Activated CD8-positive, alpha-beta memory T cell treated with anti-CD3 and anti-CD28 coated beads for 36 hours (primary cell): ENCODE data around the gene GPC1. TPM values are rescaled to one million over a fixed set of nuclear protein-coding genes. Genes with fewer than 3 reads are reported as not detected.

Source experiments
- CTCF ChIA-PET: fragments of 350-600 bp; sonication (Branson Sonifier 250); formaldehyde crosslinking; loops from one replicate; lab custom pipeline; 2021; ENCODE audit warnings: antibody characterized with exemption; lab: Charles Lee
- POLR2A ChIA-PET: fragments of 350-600 bp; sonication (Branson Sonifier 250); formaldehyde crosslinking; loops from one replicate; lab custom pipeline; 2021; ENCODE audit warnings: antibody characterized with exemption; lab: Charles Lee
- total RNA-seq, 2 experiments: library from RNA; stranded (reverse); gene quantifications; one replicate each; pipeline ENCODE4 v1.2.3, GENCODE V29; 2021

Gene GPC1
- total RNA-seq, 2 experiments from 2014 or later: 1.7 TPM

DNA sequence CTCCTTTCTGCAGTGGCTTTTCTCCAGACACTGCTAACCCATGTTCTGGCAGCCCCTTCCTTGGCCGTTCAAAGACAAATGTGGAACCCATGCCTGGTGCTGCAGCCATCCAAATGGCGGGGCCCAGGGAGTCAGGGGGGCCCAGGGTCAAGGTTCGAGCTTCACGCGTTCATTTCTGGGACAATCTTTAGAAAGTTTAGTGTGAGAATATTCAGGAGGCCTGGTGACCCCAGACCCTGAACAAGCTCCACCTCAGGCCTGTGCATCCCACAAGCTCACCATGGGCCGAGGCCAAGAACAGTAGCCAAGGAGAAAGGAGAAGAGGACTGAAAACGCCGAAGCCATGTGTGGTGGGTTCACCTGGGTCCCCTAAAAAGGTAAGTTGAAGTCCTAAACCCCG lies 67.9 kb downstream of the GPC1 start:
- CTCF ChIA-PET: interaction anchor here (2.1 kb wide), 1 partner anchor 10 kb away, joined by 5 read pairs; no protein-coding TSS in a partner anchor

DNA sequence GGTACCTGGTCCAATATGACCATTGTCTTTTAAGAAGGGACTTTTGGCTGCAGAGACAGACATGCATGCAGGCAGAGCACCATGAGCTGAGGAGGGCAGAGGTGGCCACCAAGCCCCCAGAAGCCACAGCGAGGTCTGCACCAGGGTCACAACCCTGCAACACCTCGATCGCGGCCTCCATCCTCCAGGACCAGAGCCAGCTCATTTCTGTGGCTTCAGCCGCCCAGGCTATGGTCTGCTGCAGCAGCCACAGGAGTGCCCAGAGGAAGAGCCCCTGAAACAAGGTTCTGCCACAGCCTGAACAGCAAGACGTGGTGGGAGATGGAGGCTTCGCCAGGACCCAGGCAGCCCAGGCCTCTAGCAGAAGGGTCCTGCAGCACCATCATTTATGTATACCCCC lies 68.4 kb downstream of the GPC1 start:
- POLR2A ChIA-PET: no interaction called here
- CTCF ChIA-PET: interaction anchor here (2.1 kb wide), 1 partner anchor 10 kb away, joined by 5 read pairs; no protein-coding TSS in a partner anchor

More for the DNA sequence above, 67.9 kb downstream of the GPC1 start:
- POLR2A ChIA-PET: no interaction called here

DNA sequence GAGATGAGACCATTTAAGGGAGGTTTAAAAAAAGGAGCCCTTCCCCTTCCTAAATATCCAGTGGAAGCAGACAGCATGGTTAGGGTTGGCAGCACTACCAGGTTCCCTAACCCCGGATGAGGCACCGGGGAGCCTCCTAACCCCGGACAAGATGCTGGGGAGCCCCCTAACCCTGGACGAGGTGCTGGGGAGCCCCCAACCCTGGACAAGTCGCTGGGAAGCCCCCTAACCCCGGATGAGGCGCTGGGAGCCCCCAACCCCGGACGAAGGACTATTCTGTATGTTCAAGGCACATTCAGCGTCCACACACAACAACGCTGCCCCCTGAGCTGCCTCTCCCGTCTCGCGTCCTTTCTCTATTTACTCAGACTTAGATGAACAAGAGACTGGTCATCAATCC lies 70.4 kb downstream of the GPC1 start:
- ChIA-PET CTCF (no interaction called here), POLR2A (no interaction called here)

DNA sequence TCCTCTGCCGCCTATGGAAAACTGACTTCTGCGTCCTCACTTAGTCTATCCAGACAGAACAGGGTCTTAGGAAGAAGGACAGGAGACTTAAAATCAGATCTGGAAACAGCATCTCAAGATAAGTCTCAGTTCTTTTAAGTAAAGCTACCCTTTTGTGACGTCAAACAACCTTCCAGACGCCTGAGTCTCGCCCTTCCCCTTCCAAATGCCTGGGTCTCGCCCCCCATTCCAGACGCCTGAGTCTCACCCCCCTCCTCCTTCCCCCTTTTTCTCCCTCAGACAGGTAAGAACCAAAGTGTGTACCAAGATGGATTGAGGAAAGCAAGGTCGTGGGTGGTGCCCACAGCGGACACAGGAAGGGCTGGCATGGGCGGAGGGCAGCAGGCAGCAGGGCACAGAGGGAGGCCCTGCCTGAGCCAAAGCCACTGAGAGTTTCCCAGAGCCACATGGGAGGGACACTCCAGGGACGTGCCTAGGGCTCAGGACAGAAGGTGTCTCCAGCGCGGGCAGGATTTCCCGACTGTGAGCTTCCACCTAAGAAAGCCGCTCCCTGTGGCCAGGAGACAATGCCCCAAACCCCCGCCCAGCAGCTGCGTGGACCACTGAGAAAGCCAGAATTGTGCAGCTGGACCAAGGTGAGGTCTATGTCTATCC lies 71.1 kb downstream of the GPC1 start:
- POLR2A ChIA-PET: no interaction called here
- CTCF ChIA-PET: interaction anchor here (0.7 kb wide), 1 partner anchor 1364 kb away, joined by 3 read pairs; no protein-coding TSS in a partner anchor

DNA sequence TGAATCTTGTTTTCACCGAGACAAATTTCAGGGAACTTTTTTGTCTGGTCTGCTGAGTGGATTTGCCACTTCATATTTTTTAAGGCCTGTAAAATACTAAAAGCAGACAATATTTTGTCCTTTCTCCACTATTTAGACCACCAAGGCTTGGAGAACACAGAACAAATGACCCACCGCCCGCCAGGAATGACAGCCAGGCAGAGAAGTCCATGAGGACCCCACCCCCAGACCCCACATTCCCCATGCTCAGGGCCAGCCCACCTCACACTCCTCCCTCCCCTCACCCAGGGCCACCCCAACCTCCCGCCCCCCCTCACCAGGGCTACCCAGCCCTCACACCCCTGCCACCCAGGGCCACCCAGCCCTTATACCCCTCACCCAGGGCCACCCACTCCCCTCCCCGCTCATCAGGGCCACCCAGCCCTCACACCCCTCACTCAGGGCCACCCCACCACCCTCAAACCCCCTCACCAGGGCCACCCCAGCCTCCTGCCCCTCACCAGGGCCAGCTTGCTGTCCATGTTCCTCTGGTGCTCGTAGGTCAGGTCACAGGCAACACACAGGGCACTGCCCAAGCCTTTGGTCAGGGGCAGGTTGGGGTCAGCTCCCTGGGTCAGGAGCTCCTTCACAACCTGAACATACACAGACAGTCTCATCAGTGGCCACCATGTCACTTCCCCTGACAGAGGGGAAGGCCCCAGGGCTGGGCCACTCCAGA lies 71.8 kb downstream of the GPC1 start:
- POLR2A ChIA-PET: no interaction called here
- CTCF ChIA-PET: interaction anchor here (0.7 kb wide), 1 partner anchor 1363 kb away, joined by 3 read pairs; no protein-coding TSS in a partner anchor

DNA sequence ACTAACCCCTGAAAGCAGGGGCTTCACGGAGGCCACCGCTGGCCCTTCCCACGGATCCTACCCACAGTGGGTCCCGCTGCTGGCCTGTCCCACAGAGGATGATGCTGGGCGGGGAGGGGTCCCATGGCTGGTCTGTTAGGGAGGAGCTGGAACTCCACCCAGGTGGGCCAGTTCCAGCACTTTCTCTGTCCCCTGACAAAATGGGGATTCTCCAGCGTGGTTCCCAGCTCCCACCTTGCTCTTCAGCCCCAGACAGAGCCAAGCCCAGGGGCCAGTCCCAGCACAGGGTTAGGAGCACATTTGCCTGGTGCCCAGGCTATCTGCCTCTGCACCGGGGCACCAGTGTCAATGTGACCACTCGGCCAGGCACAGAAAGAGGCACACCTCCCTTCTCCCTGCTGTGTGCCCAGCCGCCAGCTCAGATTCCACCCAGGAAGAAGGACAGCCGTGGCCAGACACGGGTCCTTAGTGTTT lies 72.4 kb downstream of the GPC1 start:
- CTCF ChIA-PET: no interaction called here
- POLR2A ChIA-PET: interaction anchor here (0.8 kb wide), 1 partner anchor 276 kb away, joined by 13 read pairs; no protein-coding TSS in a partner anchor

DNA sequence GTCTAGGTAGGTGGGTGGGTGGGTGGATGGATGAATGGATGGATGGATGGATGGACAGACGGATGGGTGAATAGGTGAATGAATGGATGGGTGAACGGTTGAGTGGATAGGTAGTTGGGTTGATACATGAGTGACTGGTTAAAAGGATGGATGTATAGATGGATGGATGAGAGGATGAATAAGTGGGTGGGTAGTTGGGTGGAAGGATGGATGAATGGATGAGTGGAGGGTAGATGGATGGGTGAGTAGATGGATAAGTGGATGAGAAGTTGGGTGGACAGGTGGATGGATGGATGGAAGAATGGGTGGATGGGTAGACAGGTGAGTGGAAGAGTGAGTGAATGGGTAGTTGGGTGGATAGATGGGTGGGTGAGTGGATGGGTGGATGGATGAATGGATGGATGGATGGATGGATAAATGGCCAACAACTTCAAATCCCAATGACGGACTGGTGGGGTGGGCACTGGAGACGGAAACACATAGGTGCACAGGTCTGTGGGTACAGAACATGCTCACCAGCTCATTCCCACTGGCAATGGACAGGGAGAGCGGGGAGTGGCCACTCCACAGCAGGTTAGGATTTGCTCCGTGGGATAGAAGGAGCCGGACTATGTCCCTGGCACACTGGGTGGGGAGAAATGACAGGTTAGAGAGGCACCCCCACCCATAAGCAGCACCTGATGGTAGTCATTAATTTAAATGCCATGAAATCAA lies 73.5 kb downstream of the GPC1 start:
- POLR2A ChIA-PET: interaction anchor here (0.8 kb wide), 1 partner anchor 275 kb away, joined by 13 read pairs; no protein-coding TSS in a partner anchor
- CTCF ChIA-PET: no interaction called here

DNA sequence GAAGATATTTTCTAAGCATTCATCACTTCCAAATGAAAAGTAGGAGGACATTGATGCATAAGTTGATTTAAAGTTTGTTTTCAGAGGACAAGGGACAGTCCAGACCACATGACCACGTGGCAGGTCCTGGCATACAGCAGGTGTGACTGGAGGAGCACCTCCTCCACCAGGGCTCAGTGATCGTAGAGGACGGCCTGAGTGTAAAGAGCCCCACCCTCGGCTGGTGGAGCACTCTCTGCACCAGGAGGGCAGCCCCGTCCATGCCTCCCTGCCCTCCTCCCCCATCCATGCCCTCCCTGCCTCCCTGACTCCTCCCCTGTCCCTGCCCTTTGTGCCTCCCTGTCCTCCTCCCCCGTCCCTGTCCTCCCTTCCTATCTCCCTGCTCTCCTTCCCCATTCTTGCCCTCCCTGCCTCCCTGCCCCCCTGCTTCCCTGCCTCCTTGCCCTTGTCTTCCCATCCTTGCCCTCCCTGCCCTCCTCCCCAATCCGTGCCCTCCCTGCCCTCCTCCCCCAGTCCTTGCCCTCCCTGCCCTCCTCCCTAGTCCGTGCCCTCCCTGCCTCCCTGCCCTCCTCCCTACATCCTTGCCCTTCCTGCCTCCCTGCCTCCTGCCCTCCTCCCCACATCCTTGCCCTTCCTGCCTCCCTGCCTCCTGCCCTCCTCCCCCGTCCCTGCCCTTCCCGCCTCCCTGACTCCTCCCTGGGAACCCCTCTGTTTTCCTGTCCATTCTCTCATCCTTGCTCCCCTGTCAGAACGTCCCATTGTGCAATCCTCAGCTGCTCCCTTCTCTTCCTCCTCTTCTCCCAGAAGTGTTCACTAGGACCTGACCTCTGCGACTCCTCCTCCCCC lies 74.4 kb downstream of the GPC1 start:
- ChIA-PET POLR2A (no interaction called here), CTCF (no interaction called here)

DNA sequence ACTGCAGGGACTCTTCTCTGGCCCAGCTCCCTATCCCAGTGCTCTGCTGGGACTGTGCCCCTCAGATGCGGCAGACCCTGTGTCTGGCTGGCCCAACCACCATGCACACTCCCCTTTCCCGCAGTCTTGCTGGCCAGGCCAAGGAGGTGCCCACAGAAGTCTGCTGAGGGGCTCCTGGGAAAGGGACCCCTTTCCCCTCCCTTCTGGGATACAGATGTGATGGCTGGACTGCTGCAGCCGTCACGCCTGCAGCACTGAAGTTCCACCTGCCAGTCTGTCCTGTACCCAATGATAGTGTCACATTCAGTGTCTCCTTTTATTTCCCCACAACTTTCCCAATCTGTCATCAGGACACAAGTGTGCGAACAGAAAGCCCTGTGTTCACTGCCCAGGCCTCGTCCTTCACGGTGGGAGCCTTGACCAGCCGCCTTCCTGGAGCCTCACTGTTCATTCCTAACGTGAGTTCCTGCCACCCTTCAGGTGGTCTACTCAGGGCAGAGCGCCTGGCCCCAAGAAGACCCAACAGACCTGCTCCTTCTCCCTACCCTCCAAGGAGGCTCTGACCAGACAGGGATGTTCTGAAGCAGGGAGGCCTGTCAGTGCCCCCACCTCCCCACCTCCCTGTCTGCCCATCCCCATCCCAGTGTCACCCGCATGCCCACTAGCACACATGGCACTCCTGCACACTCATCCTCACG lies 75.2 kb downstream of the GPC1 start:
- POLR2A ChIA-PET: no interaction called here
- CTCF ChIA-PET: no interaction called here

DNA sequence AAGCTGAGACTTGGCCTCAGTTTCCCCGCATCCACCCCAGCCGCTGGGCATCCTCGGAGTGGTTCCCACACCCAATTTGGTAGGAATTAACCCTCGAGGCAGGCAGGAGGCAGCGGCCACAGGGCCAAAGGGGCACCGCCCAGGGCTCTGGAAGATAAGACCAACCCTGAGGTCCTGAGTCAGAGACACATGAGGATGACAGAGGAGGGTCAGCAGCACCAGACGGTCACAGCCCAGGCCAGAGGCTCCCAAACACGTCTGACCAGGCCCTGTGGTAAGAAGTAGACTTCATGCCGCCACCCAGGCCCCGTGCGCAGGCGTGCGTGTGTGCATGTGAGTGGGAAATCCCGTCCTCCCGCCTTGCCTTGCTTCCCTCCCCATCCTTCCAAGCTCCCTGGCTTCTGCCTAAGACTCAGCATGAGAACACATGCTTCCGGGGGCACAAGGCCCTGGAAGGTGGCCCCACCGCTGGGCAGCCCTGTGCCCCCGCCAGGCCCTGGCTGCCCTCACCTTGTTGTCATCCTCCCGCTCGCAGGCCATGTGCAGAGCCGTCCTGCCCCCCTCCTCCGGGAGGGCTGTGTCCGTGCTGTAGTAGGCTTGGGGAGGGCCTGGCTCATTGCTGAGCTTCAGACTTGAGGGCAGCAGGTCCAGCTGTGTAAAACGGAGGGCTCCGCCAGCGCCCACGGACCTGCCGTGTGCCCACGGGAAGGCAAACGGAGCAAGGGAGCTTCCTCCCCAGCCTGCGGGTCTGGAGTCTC lies 76.1 kb downstream of the GPC1 start:
- CTCF ChIA-PET: no interaction called here
- POLR2A ChIA-PET: no interaction called here

DNA sequence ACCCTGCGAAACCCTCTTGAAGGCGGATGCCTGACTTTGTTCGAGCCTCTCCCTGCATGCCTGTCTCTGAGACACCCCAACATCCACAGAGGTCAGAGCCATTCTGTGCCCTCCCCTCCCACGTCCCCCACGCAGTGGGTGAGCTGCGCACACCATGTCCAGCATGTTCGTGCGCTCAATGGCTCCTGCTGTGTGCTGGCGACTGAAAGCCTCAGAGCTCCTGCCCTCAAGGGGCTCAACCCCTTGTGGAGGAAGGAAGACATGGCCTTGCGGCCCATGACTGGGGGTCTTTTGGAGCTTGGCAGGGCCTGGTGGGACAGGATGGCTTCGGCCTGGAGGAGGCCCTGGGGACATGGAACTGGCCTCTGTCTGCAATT lies 76.6 kb downstream of the GPC1 start:
- ChIA-PET POLR2A (no interaction called here), CTCF (no interaction called here)

DNA sequence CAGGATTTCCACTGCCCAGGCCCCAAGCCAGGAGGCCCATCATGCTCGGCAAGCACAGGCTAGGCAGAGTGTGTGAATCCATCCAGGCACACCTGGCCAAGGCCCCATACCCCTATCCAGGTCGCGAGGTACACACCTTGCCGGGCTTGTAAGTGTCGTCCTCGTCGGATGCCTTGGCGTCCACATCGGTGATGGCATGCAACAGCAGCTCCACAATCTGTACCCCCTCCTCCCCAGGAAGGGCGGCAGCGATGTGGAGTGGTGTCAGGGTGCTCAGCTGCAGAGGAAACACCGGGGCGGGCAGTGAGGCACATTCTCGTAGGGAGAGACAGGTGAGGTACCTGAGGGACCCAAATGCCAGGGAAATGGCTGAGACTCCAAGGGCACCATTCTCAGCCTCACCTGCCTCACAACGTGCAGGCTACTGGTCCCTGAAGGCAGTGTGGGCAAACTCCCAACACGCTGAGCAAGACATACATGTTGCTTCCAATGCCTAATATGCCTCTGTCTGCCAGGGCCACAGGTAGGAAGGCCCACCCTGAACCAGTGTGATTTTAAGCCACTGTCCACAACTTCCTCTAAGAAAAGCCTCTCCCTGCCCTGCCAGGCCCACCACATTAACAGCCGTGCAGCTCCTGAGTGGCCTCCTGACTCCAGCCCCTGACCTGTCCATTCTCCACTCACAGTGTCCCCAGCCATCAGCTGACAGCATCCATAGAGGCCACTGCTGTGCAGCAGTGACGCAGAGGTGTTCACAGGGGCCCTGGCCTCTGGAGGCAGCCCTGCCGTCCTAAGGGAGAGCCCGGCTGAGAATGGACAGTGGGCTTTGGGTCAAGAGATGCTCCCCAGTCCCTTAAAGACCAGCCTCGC lies 77.4 kb downstream of the GPC1 start:
- POLR2A ChIA-PET: no interaction called here
- CTCF ChIA-PET: interaction anchor here (1.3 to 2.8 kb wide), 5 partner anchors 9 to 56 kb away, joined by 3 to 30 read pairs (median 5); partner anchors contain the start of gene RNPEPL1

DNA sequence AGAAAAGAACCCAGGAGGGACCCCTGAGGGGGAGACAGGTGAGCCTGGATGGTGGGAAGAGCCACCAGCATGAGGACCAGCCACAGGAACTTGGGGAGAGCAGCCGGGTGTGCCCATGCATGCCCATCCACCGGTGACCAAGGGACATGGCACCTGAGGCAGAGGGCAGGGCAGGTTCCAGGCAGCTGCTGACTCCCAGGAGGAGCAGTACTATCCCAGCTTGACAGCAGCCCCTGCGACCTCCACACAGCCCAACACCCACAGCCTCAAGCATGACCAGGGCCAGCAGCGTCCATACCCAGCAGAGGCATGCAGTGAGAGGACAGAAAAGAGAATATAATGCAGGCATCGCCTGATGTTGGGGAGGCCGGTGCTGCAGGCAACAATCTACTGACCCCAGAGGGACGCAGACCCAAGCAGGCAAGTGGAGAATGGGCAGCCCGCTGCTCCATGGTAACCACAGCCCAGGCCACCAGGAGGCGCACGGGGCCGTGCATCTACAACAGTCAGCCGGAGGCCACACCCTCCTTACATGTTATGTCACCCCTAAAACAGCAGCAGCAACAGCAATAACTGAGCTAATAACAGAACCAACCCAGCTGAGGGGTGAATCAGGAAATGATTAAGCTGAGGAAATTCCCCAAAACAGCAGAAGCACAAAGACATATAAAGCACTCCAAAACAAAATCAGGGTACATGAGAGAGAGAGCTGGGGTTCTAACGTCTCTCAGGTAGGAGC lies 78.3 kb downstream of the GPC1 start:
- CTCF ChIA-PET: interaction anchor here (0.6 to 2.8 kb wide), 26 partner anchors 9 to 398 kb away, joined by 3 to 30 read pairs (median 4); partner anchors contain the start of genes CAPN10 and RNPEPL1
- POLR2A ChIA-PET: interaction anchor here (0.7 to 2.9 kb wide), 3 partner anchors 48 to 216 kb away, joined by 4 to 13 read pairs (median 6); no protein-coding TSS in a partner anchor

DNA sequence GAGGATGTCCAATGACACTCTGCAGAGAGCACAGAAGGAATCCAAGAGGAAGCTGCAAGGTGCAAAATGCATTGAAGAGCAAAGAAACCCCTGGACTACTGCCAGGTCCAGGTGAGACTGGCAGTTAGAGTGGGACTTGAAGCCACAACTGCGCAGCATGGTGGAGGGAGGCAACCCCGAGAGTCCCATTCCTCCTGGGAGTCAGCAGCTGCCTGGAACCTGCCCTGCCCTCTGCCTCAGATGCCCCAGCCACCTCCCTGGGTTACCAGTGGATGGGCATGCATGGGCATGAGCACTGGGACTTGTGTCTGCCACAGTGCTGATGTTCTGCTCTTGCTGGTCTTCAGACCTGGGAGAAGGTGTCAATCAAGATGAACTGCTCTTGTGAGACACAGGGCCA lies 79.2 kb downstream of the GPC1 start:
- CTCF ChIA-PET: interaction anchor here (0.7 to 2.8 kb wide), 17 partner anchors 8 to 326 kb away, joined by 3 to 30 read pairs (median 4); partner anchors contain the start of gene CAPN10
- POLR2A ChIA-PET: interaction anchor here (1.3 to 2.9 kb wide), 2 partner anchors 47 to 52 kb away, joined by 6 to 13 read pairs; no protein-coding TSS in a partner anchor

DNA sequence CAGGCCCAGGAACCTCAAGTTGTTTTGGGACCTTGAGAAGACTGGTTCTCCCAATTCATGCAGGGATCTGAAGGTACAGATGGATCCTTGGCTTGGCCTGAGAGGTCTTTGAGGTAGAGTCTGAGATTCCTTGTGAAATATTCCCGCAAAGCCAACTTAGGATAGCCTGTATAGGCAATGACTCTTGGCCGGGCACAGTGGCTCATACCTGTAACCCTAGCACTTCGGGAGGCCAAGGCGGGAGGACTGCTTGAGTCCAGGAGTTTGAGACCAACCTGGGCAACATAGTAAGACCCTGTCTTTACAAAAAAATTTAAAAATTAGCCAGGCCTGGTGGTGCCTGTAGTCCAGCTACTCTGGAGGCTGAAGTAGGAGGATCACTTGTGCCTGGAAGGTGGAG lies 81.9 kb downstream of the GPC1 start:
- CTCF ChIA-PET: no interaction called here
- POLR2A ChIA-PET: interaction anchor here (1.4 kb wide), 1 partner anchor 69 kb away, joined by 3 read pairs; the partner anchor contains the start of gene CAPN10
